GM18867 (cell line): Measurements from ENCODE around the gene NAPSA.
"Not testable (repeated sequence)": the region's sequence is repeated elsewhere in the genome, so short reads cannot be mapped to it uniquely, and the experiment has no call there.

Source experiments
- ATAC-seq: cut with Tn5 transposase; IDR thresholded peaks from one replicate; pipeline ENCODE4 v1.9.1; 2021; ENCODE audit warnings: mild to moderate bottlenecking, moderate library complexity; ENCODE audit not compliant: unreplicated experiment

Gene NAPSA

GRCh38 chr19:50332244-50333038, 33.0 kb downstream of the NAPSA start:
- no peak for ATAC-seq

- ATAC-seq = no peak
Measured at GRCh38 chr19:50331994-50332243, 33.5 kb downstream of the NAPSA start.

GRCh38 chr19:50331221-50331993, 34.0 kb downstream of the NAPSA start:
- ATAC-seq = no peak

GRCh38 chr19:50330365-50331078, 34.9 kb downstream of the NAPSA start:
- peak; percentile 32 for ATAC-seq

- not testable (repeated sequence) for ATAC-seq
Measured at GRCh38 chr19:50329926-50330294, 35.5 kb downstream of the NAPSA start.

GRCh38 chr19:50329146-50329925, 36.1 kb downstream of the NAPSA start, which contains the start of gene KCNC3:
TSS of gene KCNC3 (minus strand) at chr19:50329377. CDS start at chr19:50329082, 295 bp downstream.
- ATAC-seq = peak; percentile 45

GRCh38 chr19:50328873-50329145, 36.6 kb downstream of the NAPSA start:
- peak; percentile 26 for ATAC-seq

GRCh38 chr19:50328224-50328872, 37.1 kb downstream of the NAPSA start:
- ATAC-seq = peak; percentile 2

GRCh38 chr19:50327461-50328223, 37.8 kb downstream of the NAPSA start:
- ATAC-seq = no peak

GRCh38 chr19:50327013-50327412, 38.4 kb downstream of the NAPSA start:
- ATAC-seq = no peak

GRCh38 chr19:50326101-50326664, 39.3 kb downstream of the NAPSA start:
- ATAC-seq = no peak

- no peak for ATAC-seq
Measured at GRCh38 chr19:50325310-50326100, 39.9 kb downstream of the NAPSA start.

GRCh38 chr19:50324331-50324730, 41.1 kb downstream of the NAPSA start:
- ATAC-seq = no peak

- no peak for ATAC-seq
Measured at GRCh38 chr19:50323782-50324133, 41.7 kb downstream of the NAPSA start.

- no peak for ATAC-seq
Measured at GRCh38 chr19:50322931-50323781, 42.3 kb downstream of the NAPSA start.

GRCh38 chr19:50322234-50322633, 43.2 kb downstream of the NAPSA start:
- ATAC-seq = no peak

- ATAC-seq = no peak
Measured at GRCh38 chr19:50321831-50322230, 43.6 kb downstream of the NAPSA start.

GRCh38 chr19:50320596-50320995, 44.8 kb downstream of the NAPSA start:
- ATAC-seq = no peak
